Dendritic cell treated with granulocyte-macrophage colony-stimulating factor and Interleukin-4, amounts not matched to agents 40 ng/mL and 50 ng/mL, for 4 days (primary cell): ENCODE data around the gene PNMA6A.
"Not testable (repeated sequence)": the region's sequence is repeated elsewhere in the genome, so short reads cannot be mapped to it uniquely, and the experiment has no call there.

ENCODE experiments used
- H3K27ac Mint-ChIP-seq: one replicate; pipeline ENCODE4 v1.8.0; 2022; ENCODE audit warnings: mild to moderate bottlenecking, mixed read lengths
- H3K27me3 Mint-ChIP-seq: one replicate; pipeline ENCODE4 v1.8.0; 2022; ENCODE audit warnings: mild to moderate bottlenecking, mixed read lengths
- H3K36me3 Mint-ChIP-seq: one replicate; pipeline ENCODE4 v1.8.0; 2022; ENCODE audit warnings: low read depth, mixed read lengths
- H3K4me1 Mint-ChIP-seq: one replicate; pipeline ENCODE4 v1.8.0; 2022; ENCODE audit warnings: low read depth, mixed read lengths
- H3K4me3 Mint-ChIP-seq: one replicate; pipeline ENCODE4 v1.8.0; 2022; ENCODE audit warnings: mild to moderate bottlenecking, moderate library complexity, mixed read lengths
- H3K9me3 Mint-ChIP-seq: one replicate; pipeline ENCODE4 v1.8.0; 2022; ENCODE audit warnings: mixed read lengths
- intact Hi-C: fragments of 100-400 bp; cut with micrococcal nuclease; formaldehyde crosslinking; loops from one replicate; pipeline ENCODE4 v1.15.0; 2022

PNMA6A gene

GRCh38 chrX:153110735-153111134 lies 38.5 kb downstream of the PNMA6A start:
- H3K9me3 Mint-ChIP-seq, intact Hi-C loops, H3K4me3 Mint-ChIP-seq, H3K27ac Mint-ChIP-seq, H3K4me1 Mint-ChIP-seq, H3K36me3 Mint-ChIP-seq, H3K27me3 Mint-ChIP-seq: not testable (repeated sequence)

DNA sequence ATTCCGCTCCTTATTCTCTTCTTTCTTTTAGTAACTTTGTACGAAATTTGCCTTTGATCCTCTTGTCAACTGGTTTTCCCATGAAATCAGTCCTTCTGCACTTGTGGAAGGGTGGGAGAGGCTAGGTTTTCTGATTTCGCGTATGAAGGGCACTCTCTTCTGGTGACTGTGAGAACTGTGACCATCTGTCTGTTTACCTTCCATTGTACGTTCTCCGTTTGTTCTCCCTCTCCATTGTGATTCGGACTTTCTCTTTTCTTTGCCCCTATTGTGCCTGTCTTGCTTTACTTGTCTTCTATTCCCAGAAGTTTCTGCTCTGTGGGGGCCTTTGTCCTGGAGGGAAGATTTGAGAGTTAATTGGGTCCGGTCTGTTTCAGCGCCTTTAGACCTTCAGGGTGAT lies 41.6 kb downstream of the PNMA6A start:
- H3K4me1 Mint-ChIP-seq, H3K9me3 Mint-ChIP-seq, H3K36me3 Mint-ChIP-seq, H3K27ac Mint-ChIP-seq, intact Hi-C loops, H3K4me3 Mint-ChIP-seq, H3K27me3 Mint-ChIP-seq: not testable (repeated sequence)

DNA sequence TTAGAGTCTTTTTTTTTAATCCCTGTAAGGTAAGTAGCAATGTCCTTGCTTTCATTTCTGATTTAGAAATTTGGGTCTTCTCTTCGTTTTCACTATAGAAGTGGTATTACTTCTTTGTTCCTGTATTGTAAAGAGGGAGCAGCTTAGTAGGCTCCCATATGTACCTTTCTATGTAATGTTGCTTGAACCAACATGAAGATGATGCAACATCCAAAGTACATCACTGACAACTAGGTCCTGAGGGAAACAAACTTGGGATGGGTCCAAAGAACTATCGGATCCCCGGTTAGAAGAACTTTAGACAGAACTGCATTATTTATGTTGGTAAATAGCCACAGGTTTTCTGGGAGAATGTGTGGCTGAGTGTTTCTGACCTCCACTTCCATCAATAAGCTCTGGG lies 45.5 kb downstream of the PNMA6A start:
- H3K4me1 Mint-ChIP-seq, H3K36me3 Mint-ChIP-seq, H3K4me3 Mint-ChIP-seq, intact Hi-C loops, H3K27me3 Mint-ChIP-seq, H3K27ac Mint-ChIP-seq, H3K9me3 Mint-ChIP-seq: not testable (repeated sequence)

DNA sequence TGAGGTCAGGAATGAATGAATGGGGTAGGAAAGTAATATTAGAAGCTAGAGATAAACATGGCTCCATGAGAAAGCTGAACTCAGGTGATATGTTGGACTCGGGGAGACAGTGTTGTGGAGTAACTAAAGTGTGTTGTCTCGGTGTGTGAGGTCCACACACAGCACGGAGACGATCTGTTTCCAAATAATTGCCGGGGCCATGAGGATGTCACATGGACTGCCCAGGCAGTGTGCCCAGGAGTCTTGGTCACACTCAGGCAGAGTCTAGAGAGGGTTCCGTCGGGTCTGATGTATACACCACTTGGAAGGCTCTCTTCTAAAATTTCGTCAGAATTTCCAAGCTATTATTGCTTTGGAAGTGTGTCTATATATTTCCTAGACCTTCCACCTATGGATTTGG lies 48.0 kb downstream of the PNMA6A start:
- H3K36me3 Mint-ChIP-seq, H3K27ac Mint-ChIP-seq, H3K9me3 Mint-ChIP-seq, H3K27me3 Mint-ChIP-seq, H3K4me3 Mint-ChIP-seq, intact Hi-C loops, H3K4me1 Mint-ChIP-seq: not testable (repeated sequence)

DNA sequence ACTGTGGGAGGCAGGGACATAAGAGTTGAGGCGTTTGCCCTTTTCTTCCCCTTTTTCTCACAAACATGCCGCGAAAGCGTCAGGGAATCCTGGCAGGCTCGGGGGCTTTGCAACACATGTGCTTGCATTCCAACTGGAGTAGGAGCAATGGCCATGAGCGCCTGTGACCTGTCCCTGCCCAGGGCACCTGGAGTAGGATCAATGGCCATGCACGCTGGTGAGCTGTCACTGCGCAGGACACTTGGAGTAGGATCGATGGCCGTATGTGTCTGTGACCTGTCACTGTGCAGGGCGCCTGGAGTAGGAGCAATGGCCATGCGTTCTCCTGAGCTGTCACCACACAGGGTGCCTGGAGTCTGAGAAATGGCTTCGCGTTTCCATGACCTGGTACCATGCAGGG lies 51.2 kb downstream of the PNMA6A start:
- H3K4me3 Mint-ChIP-seq, intact Hi-C loops, H3K9me3 Mint-ChIP-seq, H3K4me1 Mint-ChIP-seq, H3K27ac Mint-ChIP-seq, H3K27me3 Mint-ChIP-seq, H3K36me3 Mint-ChIP-seq: not testable (repeated sequence)
